Nephron (organoid): Measurements from ENCODE around the gene SLC34A1.

ENCODE experiments used
- H3K27ac Mint-ChIP-seq, 3 experiments: 2 replicates each; pipeline ENCODE4 v1.8.0; 2020; ENCODE audit warnings: mixed read lengths in 3 of 3, mild to moderate bottlenecking in 2 of 3, moderate library complexity in 1 of 3
- H3K27me3 Mint-ChIP-seq: 2 replicates; pipeline ENCODE4 v1.8.0; 2021; ENCODE audit warnings: low read depth, mild to moderate bottlenecking, moderate library complexity, mixed read lengths
- H3K36me3 Mint-ChIP-seq: 2 replicates; pipeline ENCODE4 v1.8.0; 2020; ENCODE audit warnings: low read depth, mixed read lengths
- H3K4me1 Mint-ChIP-seq: 2 replicates; pipeline ENCODE4 v1.8.0; 2020; ENCODE audit warnings: mixed read lengths
- H3K4me3 Mint-ChIP-seq, 3 experiments: 2 replicates each; pipeline ENCODE4 v1.8.0; 2020; ENCODE audit warnings: mild to moderate bottlenecking in 3 of 3, mixed read lengths in 3 of 3, moderate library complexity in 2 of 3
- H3K9me3 Mint-ChIP-seq: 2 replicates; pipeline ENCODE4 v1.8.0; 2020; ENCODE audit warnings: mixed read lengths
- TF ChIP-seq, protein P1 (sequence below), 3 experiments: fragments of 200-600 bp; sonication (generic); IDR thresholded peaks; one replicate each; pipeline ENCODE4 v1.5.0; 2021; ENCODE audit warnings: antibody characterized with exemption in 3 of 3; ENCODE audit not compliant: unreplicated experiment in 3 of 3

Gene SLC34A1

DNA sequence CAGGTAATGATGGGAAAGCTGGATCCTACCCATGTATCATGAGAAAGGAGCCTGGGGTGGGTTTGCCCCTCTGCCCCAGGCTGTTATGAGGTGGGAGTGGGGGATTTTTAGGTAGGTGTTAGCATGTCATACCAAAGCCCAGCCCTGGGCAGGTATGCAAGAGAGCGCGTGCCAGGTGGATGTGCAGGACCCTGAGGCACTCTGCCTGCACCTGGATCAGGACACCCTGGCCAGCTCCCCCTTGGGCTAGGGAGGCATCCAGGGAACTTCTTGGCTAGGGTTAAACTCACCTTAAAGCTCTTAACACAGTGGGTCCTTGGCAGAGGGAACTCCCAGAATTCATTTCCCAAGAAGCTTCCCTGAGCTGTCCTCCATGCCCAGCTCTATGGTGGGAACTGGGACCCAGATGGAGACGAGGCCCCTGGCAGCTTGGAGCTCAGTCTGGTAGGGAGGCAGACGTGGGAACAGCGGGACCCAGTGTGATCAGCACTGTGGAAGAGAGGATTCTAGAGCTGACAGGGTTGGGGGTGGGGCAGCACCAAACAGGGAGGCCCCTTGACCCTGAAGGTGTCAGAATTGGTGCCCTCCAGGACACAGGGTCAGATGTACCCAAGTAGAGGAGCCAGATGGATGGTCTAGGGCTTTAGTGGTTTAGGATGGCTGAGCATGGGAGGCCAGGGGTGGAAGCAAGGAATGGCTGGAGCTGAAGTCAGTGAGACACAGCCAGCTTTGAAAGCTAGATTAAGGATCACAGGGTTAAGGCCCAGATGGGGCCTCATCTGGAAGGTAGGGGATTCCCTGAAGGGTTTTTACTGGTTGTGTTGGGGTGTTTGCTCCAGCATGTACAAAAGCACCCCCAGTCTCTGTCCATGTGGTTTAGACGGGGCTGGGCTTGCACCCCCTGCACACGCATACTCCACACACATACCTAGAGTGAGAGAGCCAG is 60.1 kb downstream of the SLC34A1 start:
- TF ChIP-seq, protein P1, sequence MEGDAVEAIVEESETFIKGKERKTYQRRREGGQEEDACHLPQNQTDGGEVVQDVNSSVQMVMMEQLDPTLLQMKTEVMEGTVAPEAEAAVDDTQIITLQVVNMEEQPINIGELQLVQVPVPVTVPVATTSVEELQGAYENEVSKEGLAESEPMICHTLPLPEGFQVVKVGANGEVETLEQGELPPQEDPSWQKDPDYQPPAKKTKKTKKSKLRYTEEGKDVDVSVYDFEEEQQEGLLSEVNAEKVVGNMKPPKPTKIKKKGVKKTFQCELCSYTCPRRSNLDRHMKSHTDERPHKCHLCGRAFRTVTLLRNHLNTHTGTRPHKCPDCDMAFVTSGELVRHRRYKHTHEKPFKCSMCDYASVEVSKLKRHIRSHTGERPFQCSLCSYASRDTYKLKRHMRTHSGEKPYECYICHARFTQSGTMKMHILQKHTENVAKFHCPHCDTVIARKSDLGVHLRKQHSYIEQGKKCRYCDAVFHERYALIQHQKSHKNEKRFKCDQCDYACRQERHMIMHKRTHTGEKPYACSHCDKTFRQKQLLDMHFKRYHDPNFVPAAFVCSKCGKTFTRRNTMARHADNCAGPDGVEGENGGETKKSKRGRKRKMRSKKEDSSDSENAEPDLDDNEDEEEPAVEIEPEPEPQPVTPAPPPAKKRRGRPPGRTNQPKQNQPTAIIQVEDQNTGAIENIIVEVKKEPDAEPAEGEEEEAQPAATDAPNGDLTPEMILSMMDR (IDR thresholded peaks at IDR 0.05; ENCODE audit: unreplicated experiment in 3 of 3), result no peak
- Mint-ChIP-seq H3K4me1 (peaks cover 26% of the 10 kb centered on the region), H3K27ac (no peak overlapping the region), H3K36me3 (peaks cover 8% of the 10 kb centered on the region), H3K27me3 (peaks cover 20% of the 10 kb centered on the region), H3K4me3 (peak overlapping the region; percentile 79 to 86 (median 82)), H3K9me3 (no peaks in the 10 kb centered on the region)

- Mint-ChIP-seq H3K4me3 (peak overlapping the region; percentile 79 to 86 (median 82)), H3K36me3 (no peaks in the 10 kb centered on the region), H3K9me3 (no peaks in the 10 kb centered on the region), H3K27ac (peak overlapping the region in 2 of 3 experiments; percentile 18 to 51), H3K27me3 (peaks cover 20% of the 10 kb centered on the region), H3K4me1 (peaks cover 26% of the 10 kb centered on the region)
- TF ChIP-seq, protein P1 (IDR thresholded peaks at IDR 0.05; ENCODE audit: unreplicated experiment in 3 of 3), result no peak
Observed at GRCh38 chr5:177445052-177445916, 61.0 kb downstream of the SLC34A1 start.

- Mint-ChIP-seq H3K4me3 (peak overlapping the region; percentile 79 to 86 (median 82)), H3K9me3 (no peaks in the 10 kb centered on the region), H3K27ac (peak overlapping the region in 2 of 3 experiments; percentile 18 to 51), H3K4me1 (peaks cover 31% of the 10 kb centered on the region), H3K36me3 (no peaks in the 10 kb centered on the region), H3K27me3 (peaks cover 20% of the 10 kb centered on the region)
- TF ChIP-seq, protein P1 (IDR thresholded peaks at IDR 0.05; ENCODE audit: unreplicated experiment in 3 of 3), result no peak
Observed at GRCh38 chr5:177445917-177446199, 61.6 kb downstream of the SLC34A1 start.

DNA sequence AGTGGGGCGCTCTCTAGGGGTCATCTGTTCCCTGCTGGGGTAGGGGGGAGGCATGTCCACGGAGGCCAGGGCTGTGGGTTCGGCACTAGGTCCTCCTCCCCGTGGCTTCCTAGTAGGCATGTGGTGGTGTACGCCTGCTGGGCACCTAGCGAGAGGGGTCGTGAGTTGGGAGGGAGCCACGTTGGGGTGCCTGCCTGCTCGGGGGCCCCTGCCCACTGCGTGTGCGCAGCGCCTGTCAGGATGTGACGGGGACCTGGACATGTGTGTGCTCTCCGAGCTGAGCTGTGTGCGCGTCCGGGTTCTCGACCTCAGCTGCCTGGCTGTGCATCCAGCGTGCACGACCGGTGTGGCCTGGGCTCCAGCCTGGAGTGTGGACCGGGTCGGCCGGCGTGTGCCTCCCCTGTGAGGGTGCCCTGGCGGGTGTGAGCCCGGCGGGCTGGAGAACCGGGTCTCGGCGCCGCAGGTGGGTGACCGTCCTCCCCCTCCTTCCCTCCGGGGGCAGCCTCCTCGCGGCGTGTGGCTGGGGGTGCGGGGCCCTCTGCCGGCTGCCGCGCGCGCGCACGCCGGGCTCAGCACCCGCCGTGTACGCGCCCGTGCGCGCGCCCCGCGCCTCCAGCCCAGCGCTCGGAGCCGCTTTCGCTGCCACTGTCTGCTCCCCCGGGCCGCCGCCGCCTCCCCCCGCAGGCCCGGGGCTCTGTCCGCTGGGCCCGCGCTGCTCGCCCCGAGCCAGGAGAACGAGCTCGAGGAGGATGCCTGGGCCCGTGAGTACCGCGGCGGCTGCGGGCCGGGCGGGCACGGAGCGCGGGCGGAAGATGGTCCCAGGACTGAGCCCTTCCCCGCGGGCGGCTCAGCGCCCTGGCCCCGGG is 62.2 kb downstream of the SLC34A1 start, which contains the start of gene PRR7:
PRR7 (plus strand) TSS at position 615 of the 866 bp plus-strand sequence. CDS start 8,254 bp downstream, outside the sequence.
- peak within 1 kb of the TSS; percentile 79 to 86 (median 82) for H3K4me3 Mint-ChIP-seq
- H3K36me3 Mint-ChIP-seq, result no peaks in the 10 kb centered on the region
- no peaks in the 10 kb centered on the region for H3K9me3 Mint-ChIP-seq
- H3K27ac Mint-ChIP-seq, result peak within 1 kb of the TSS in 2 of 3 experiments; percentile 18 to 51
- H3K27me3 Mint-ChIP-seq, result peaks cover 20% of the 10 kb centered on the region
- TF ChIP-seq, protein P1 (IDR thresholded peaks at IDR 0.05; ENCODE audit: unreplicated experiment in 3 of 3), result no peak
- H3K4me1 Mint-ChIP-seq, result peaks cover 33% of the 10 kb centered on the region

- TF ChIP-seq, protein P1 (IDR thresholded peaks at IDR 0.05; ENCODE audit: unreplicated experiment in 3 of 3), result no peak
- Mint-ChIP-seq H3K9me3 (no peaks in the 10 kb centered on the region), H3K4me1 (peaks cover 33% of the 10 kb centered on the region), H3K27ac (no peak overlapping the region), H3K27me3 (peaks cover 22% of the 10 kb centered on the region), H3K4me3 (peak overlapping the region in 1 of 3 experiments; percentile 54), H3K36me3 (no peaks in the 10 kb centered on the region)
Observed at GRCh38 chr5:177447066-177447610, 62.9 kb downstream of the SLC34A1 start.
